Stimulated activated CD4-positive, alpha-beta T cell treated with anti-CD3 and anti-CD28 coated beads, Interleukin-2, amount 100 ng/mL, for 24 hours (primary cell): ENCODE data around the gene MRPL20.
"Not testable (repeated sequence)": the region's sequence is repeated elsewhere in the genome, so short reads cannot be mapped to it uniquely, and the experiment has no call there.

ENCODE experiments used
- DNase-seq, 2 donors: peaks; one replicate each; pipeline ENCODE4 v3.0.0-alpha.2; 2020

The MRPL20 gene

GRCh38 chr1:1425753-1426495, 18.8 kb upstream of the MRPL20 start:
- no peak for DNase-seq

- DNase-seq = no peak
Observed at GRCh38 chr1:1425426-1425752, 18.3 kb upstream of the MRPL20 start.

DNA sequence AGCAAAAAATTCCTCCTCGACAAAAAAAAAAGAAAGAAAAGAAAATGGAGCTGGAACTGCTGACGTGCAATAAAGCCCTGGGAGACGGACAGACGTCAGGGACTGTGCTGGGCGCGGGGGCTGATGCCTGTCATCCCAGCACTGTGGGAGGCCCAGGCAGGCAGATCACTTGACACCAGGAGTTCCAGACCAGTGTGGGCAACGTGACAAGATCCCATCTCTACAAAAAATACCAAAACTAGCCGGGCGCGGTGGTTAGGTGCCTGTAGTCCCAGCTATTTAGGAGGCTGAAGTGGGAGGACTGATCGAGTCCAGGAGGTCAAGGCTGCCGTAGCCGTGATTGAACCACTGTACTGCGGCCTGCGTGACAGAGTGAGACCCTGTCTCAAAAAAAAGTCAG, 17.6 kb upstream of the MRPL20 start:
- no peak for DNase-seq

DNA sequence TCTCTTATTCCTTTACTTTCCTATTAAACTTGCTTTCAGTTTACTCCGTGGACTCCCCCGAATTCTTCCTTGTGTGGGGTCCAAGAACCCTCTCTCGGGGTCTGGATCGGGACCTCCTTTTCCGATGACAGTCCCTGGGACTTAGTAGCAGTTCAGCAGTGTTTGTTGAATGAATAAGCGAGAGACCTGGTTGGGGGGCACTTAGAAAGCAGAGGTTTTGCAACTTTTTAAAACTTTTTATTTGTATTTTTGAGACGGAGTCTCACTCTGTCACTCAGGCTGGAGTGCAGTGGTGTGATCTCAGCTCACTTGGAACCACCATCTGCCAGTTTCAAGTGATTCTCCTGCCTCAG, 16.1 kb upstream of the MRPL20 start:
- no peak for DNase-seq

DNA sequence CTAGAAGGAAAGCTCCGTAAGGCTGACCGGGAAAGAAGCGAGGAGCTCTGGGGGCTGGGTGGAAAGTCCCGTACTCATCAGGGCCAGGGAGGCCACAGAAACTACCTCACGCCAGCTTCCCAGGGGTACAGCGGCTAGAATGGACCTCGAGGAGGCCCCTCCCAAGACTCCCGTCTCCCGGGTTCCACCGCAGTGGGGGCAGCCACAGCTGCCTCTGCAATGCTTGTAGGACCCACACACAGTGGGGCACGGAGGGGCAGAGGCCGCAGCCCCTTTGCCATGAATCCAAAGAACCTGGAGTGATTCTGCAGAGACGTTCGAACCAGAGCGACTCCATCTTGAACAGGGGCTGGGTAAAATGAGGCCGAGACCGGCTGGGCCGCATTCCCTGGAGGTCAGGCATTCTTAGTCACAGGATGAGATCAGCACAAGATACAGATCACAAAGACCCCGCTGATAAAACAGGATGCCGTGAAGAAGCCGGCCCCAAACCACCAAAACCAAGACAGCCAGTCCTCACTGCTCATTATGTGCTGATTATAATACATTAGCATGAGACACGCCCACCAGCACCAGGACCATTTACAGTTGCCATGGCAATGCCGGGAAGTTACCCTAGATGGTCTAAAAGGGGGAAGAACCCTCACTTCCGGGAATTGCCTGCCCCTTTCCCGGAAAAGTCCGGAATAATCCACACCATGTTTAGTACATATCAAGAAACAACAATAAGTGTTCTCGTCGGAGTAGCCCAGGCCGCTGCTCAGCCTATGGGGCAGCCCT, 15.6 kb upstream of the MRPL20 start:
- no peak for DNase-seq

DNA sequence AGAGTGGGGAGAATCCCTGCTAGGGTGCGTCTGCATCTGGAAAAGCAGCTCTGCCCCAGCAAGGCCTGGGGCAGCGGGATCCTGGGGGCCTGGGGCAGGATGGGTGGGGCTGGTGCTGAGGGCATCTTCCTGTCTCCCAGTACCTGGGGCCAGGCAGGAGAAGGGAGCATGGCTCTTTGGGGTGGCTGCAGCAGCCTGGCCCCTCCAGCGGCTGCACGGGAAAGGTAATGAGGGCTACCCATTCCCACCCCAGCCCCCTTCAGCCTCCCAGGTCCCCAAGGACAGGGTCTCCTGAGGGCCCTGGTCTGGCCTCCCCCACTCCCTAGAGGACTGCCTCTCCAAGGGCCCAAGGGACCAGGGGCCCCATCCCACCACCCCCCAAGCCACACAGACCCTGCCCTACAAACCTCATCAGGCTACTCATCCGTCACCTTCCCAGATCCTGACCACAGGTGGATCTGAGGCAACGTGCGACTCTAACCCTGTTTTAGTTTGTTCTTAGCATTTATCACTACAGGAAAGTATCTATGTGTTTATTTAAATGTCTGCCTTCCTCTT, 14.9 kb upstream of the MRPL20 start:
- no peak for DNase-seq

GRCh38 chr1:1421147-1421906, 14.2 kb upstream of the MRPL20 start, which contains the start of gene ANKRD65:
TSS of gene ANKRD65 (minus strand) at chr1:1421276. CDS start at chr1:1421005, 271 bp downstream.
- DNase-seq = no peak

GRCh38 chr1:1420654-1421141, 13.6 kb upstream of the MRPL20 start:
- DNase-seq = no peak

DNA sequence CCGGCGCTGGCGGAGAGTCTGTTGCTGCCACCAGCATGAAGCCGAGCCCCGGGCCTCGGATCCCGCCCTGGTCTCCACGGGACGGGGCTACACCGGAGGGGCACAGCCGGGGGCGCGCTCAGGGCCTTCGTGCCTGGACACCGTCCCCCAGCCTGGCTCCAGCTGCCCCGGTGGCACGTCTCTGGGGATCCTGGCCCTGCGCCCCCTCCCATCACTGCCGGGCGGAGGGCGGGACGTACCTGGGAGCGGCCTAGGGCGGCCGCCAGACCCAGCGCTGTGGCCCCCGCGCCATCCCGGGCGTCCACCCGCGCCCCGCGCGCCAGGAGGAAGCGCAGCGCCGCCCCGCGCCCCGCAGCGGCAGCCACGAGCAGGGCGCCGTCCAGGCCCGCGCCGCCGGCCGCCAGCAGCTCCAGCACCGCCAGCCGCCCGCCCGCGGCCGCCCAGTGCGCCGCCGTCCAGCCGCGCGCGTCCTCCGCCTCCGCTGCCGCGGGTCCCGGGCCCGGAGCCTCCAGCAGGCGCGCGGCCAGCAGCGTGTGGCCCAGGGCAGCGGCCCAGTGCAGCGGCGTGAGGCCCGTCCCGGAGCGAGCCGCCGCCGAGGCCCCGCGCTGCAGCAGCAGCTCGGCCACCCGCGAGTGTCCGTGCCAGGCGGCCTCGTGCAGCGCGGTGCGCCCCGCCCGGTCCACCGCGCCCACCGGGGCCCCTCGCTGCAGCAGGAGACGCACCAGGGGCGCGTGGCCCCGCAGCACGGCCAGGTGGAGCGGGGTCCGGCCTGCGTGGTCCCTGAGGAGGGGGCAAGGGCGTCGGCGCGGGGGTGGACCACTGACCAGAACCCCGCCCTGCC, 12.9 kb upstream of the MRPL20 start:
- no peak for DNase-seq

- DNase-seq = no peak
Observed at GRCh38 chr1:1419363-1419812, 12.3 kb upstream of the MRPL20 start.

GRCh38 chr1:1418464-1419362, 11.6 kb upstream of the MRPL20 start:
- DNase-seq = no peak

DNA sequence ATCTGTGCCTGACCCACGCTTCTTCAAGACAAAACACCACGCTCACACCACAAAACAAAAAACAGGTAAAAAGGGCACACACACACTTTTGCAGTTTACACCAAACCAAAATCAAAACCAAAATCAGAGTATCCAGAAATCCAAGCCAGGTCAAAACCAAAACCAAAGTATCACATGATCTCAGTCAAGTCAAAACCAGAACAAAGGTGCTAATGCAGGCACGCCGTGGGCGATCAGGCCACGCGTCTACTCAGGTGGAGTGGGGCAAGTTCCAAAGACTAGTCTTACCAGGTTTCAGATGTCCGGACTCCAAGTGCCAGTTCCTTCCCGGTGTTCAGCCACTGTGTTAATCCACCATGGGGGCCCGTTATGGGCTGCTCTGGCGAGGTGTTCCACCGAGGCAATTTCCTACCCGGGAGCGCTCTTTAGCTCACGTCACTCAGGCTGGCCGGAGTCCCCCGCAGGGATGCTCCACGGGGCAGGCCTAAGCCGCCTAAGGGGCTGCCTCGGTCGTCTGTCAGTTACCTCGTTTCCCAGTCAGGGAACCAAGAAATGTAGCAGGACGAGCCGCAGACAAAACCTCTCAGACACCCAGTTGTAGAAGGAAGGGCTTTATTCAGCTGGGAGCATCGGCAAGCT, 10.9 kb upstream of the MRPL20 start:
- DNase-seq = not testable (repeated sequence)

- DNase-seq = not testable (repeated sequence)
Observed at GRCh38 chr1:1417396-1417795, 10.3 kb upstream of the MRPL20 start.

GRCh38 chr1:1415751-1416150, 8.7 kb upstream of the MRPL20 start:
- DNase-seq = no peak

DNA sequence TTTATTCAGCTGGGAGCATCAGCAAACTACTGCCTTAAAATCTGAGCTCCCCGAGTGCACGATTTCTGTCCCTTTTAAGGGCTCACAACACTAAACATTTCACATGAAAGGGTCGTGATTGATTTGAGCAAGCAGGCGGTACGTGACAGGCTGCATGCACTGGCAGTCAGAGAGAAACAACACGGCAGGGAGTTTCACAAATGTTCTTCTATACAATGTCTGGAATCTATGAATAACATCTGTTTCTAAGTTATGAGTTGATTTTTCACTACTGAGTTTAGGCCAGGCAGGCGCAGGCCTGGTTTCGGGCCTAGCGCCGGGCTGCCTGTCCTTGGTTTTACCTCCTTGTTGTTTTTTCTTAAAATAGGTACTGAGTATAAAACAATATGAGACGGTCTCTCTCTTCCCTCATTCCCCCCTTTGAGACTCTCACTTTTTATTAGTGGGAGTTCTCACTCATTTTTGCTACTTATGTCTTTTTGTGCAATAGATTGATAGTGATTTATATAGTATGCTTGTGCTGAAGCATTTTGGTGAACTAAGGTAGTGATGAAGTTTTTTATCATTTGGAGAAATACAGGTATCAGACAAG, 5.3 kb upstream of the MRPL20 start:
- not testable (repeated sequence) for DNase-seq

DNA sequence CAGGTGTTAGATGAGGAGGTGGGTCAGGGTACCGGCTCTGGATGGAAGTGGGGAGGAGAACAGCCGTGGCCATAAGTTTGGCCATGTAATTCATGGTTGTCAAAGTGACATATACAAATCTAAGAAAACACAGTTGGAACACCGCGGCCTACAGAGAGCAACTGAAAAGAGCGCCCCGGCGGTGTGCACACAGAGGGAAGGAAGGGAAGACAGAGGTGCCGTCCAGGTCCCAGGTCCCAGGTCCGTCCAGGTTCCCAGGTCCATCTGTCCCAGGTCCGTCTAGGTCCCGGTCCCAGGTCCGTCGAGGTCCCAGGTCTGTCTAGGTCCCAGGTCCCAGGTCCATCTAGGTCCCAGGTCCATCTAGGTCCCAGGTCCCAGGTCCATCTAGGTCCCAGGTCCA, 4.5 kb upstream of the MRPL20 start:
- DNase-seq = no peak

- not testable (repeated sequence) for DNase-seq
Observed at GRCh38 chr1:1410238-1410637, 3.1 kb upstream of the MRPL20 start.

DNA sequence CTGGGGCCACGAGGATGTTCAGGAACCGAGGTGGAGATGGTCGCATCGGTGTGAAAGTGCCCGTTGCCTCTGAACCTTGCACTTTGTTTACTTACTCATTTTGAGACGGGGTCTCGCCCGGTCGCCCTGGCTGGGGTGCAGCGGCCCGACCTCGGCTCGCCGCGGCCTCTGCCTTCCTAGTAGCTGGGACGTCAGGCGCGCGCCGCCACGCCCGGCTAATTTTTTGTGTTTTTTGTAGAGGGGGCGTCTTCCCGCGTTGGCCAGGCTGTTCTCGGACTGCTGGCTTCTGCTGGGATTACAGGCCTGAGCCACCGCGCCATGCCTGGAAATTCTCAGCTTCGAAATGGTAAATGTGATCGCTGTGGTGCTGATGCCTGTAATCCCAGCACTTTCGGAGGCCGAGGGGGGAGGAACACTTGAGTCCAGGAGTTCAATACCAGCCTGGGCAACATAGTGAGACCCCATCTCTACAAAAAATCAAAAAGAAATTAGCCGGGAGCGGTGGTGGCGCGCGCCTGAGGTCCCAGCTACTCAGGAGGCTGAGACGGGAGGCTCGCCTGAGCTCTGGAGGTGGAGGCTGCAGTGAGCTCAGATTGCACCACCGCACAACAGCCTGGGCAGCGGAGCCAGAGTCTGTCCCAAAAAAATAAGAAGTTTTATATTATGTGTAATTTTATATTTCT, 684 bp upstream of the MRPL20 start:
- peak; percentile 35 to 39 for DNase-seq

DNA sequence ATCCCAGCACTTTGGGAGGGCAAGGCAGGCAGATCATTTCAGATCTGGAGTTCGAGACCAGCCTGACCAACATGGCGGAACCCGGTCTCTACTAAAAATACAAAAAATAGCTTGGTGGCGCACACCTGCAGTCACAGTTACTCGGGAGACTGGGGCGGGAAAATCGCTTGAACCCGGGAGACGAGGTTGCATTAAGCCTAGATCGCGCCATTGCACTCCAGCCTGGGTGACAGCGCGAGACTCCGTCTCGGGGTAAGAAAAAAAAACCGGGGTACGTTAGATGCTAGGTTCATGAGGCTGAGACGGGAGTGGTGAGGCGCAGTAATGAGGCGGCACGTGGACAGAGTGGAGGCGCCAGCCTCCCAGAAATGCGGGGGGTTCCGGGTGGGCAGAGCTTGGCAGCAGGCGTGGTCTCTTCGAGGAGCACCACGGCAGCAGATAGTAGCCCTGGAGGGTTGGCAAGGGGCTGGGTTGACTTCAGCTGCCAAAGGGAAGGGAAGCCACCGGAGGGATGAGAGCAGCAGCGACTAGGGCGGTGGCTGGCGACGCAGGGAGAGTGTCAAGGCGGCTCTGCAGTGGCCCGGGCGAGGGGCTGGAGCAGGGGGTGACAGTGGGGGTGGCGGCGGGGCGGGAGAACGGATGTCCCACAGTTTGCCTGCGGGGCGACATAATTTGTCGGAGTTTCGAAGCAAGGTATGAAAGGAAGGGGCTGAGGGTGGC, 832 bp downstream of the MRPL20 start:
- DNase-seq = peak; percentile 30 to 31
